C4-2B (cell line): Measurements from ENCODE around the gene UBL5.

Source experiments
- ZFX ChIP-seq: fragments of 450-650 bp; IDR thresholded peaks from 2 replicates; pipeline ENCODE4 v1.6.1; 2017
- TF ChIP-seq, protein P1 (sequence below): fragments of 450-650 bp; conservative IDR thresholded peaks from 2 replicates; pipeline ENCODE4 v1.5.1; 2017; ENCODE audit warnings: mild to moderate bottlenecking

- TF ChIP-seq, protein P1, sequence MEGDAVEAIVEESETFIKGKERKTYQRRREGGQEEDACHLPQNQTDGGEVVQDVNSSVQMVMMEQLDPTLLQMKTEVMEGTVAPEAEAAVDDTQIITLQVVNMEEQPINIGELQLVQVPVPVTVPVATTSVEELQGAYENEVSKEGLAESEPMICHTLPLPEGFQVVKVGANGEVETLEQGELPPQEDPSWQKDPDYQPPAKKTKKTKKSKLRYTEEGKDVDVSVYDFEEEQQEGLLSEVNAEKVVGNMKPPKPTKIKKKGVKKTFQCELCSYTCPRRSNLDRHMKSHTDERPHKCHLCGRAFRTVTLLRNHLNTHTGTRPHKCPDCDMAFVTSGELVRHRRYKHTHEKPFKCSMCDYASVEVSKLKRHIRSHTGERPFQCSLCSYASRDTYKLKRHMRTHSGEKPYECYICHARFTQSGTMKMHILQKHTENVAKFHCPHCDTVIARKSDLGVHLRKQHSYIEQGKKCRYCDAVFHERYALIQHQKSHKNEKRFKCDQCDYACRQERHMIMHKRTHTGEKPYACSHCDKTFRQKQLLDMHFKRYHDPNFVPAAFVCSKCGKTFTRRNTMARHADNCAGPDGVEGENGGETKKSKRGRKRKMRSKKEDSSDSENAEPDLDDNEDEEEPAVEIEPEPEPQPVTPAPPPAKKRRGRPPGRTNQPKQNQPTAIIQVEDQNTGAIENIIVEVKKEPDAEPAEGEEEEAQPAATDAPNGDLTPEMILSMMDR = no peak
- no peak for TF ChIP-seq ZFX
Measured at GRCh38 chr19:9875796-9876195, 48.1 kb downstream of the UBL5 start.
